ENCODE data around the gene KLRB1.

KLRB1 gene

GRCh38 chr12:9607716-9608115, at the start of gene KLRB1:
KLRB1 (minus strand) TSS chr12:9607916; CDS start chr12:9607839, 77 bp downstream.
- DNase-seq: no peak

GRCh38 chr12:9651265-9651729, 43.6 kb upstream of the KLRB1 start:
- DNase-seq: peak; percentile 81

DNA sequence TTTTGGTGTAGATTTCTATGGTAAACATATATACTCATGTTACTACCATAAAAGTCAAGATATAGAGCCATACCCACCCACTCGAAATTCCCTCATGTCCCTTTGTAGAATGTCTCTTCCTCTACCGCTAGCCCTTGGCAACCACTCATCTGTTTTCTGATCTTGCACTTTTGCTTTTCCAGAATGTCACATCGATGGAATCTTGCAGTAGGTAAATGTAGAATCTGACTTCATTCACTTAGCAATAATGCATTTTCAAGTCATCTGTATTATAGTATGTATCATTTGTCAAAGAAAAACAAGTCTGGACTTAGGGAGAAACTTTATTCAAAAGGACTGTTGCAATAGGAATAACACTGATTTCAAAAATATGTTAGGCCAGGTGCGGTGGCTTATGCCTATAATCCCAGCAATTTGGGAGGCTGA, 42.4 kb upstream of the KLRB1 start:
- DNase-seq: no peak

DNA sequence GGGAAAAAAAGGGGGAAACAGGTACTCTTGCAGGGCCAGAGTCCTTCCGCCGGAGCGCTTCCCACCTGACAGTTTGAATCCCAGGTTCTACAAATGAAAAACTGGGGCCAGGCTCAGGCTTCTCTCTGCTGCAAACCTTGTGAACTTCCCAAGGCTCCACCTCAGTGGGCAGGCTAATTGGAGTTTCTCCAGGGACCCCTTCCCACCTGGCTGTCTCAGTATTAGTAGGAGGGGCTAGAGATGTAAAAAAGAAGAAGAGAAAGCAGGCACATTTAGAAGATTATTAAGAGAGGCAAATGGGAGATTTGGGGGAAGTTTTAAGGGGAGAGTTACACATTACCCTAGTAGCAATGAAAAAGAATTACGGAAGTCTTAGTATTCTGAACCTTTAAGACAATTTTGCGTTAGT, 41.8 kb upstream of the KLRB1 start:
- peak; percentile 57 for DNase-seq

GRCh38 chr12:9648701-9649531, 41.2 kb upstream of the KLRB1 start:
- DNase-seq: peak; percentile 48

DNA sequence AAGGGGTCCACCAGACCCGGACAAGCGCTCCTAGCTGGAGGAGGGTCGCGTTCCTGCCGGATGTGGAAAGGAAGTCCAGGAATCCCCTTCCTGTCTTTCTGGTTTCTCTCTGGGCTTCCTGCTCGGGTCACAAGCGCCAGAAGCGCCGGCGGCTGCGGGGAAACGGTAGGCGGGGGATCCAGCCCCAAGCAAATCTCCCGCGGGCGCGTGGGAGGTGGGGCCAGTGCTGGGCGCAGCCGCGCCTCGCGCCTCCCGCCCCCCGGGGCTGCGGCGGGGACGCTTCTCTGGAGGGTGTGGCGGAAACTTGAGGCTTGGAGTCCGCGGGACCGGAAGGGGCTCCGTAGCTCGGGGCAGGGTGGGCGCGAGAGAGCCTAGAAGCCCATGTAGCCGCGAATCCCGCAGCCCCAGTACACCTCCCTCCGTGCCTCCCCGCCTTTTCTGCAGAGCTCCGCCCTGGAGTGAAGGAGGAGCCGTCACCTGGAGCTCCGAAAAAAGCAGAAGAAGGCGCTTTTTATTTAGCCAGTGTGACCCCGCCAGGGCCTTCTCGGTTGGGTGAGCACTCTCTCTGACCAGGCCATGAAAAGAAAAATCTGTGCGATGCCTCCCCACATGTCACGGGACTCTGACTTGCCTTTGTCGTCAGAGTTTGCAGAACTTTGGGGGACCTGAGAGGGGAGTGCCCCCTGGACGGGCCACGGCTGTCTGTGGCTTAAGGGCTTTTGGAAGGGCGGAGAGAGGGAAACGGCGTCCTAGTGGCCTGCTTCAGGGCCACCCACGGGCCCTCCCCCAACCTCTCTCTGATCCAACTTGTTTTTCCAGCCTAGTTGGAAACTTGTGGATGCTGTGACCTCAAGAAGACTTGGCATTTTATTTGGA, 40.3 kb upstream of the KLRB1 start:
- peak; percentile 95 for DNase-seq

DNA sequence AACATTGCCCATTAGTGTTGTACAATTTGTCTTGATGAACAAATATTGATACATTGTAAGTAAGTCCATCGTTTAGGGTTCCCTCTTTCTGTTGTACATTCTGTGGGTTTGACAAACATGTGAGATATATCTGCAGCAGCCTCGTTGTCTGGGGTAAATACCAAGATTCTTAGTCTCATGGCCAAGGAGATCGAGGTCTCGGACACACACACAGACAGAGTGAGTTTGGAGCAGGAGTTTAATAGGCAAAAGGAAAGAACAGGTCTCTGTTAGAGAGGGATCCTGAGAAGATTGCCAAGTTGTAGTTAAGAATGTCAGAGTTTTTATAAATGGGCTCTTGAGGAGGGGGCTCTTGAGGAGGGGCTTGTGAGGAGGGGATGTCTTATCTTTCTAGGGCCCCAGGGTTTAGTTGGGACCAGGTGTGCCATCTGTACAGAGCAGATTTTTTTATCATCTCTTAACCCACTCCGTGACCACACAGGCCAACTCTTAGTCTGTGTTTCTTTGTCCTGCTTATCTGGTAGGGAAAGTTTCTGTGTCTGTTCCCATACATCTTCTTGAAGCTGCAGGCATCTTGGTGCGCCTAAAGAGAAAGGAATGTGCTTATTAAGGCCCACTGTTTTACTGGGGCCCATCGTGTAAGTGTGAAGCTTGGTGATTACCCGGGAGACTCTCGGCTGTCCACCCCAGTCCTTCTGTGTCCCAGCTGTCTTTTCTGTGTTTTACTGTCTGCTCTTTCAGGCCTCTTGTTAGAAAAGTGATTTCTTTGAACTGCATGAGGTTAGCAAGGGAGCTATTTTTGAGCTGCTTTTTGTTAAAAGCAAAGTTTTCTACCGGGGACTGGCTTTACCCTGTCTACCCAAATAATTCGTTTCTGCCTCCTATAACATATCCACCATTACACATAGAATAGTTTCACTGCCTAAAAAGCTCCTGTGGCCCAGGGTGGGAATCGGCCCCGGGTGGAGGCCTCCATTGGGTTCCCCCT, 39.4 kb upstream of the KLRB1 start:
- no peak for DNase-seq

DNA sequence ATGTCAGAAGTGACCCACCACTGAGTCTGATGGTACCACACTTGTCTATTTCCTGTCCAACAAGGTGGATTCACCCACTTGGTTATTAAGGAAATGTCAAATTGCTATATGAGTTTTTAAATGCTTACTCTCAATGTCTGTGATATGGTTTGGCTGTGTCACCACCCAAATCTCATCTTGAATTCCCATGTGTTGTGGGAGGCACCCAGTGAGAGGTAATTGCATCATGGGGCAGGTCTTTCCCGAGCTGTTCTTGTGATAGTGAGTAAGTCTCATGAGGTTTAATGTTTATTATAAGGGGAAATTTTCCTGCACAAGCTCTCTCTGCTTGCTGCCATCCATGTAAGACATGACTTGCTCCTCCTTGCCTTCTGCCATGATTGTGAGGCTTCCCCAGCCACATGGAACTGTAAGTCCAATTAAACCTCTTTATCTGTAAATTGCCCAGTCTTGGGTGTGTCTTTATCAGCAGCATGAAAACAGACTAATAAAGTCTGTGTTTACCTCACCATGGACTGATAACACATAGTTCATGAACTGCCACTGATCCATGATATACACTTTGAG, 37.4 kb upstream of the KLRB1 start:
- peak; percentile 37 for DNase-seq

DNA sequence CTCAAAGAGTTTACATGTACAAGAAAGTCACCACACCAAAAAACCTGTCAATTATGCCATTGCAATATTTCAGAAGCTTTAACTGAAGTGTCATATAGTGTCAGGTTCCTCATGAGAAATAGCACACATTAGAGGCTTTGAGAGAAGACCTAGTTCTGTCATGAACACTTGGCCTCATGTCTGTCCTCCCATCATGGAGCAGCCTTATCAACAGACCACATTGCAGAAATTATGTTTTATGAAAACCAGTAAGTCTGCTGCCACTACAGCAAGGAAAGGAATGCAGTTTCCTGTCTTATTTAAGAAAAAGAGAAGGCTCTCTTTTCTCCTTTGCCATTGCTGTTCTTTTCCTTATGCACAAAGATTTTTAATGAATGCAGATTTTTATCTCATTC, 35.5 kb upstream of the KLRB1 start:
- no peak for DNase-seq

GRCh38 chr12:9642606-9643265, 35.0 kb upstream of the KLRB1 start:
- no peak for DNase-seq

GRCh38 chr12:9640024-9640423, 32.3 kb upstream of the KLRB1 start:
- DNase-seq: no peak

GRCh38 chr12:9636851-9637206, 29.1 kb upstream of the KLRB1 start:
- DNase-seq: no peak

DNA sequence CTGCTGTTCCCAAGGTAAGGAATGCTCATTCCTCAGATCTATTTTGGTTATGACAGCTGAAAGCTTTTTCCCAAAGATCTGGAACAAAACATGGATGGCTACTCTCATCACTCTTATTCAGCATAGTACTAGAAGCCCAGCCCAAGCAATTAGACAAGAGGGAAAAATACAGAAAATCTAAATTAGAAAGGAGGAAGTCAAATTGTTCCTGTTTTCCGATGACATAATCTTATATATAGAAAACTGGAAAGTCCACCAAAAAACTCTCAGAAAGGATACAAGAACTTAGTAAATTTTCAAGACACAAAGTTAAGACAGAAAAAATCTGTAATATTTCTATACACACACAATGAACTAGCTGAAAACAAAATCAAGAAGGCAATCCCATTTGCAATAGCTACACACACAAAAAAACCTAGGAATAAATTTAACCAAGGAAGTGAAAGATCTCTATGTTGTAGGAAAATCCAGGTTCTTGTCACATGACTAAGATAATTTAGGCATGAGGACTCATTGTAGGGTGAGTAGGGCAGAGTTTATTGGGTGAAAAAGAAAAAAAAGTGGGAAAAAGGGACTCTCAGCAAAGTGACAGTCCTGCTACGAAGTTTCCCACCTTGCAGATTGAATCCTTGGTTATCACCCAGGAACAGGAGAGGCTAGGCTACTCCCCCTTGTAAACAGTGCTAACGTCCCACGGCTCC, 28.6 kb upstream of the KLRB1 start:
- DNase-seq: no peak

DNA sequence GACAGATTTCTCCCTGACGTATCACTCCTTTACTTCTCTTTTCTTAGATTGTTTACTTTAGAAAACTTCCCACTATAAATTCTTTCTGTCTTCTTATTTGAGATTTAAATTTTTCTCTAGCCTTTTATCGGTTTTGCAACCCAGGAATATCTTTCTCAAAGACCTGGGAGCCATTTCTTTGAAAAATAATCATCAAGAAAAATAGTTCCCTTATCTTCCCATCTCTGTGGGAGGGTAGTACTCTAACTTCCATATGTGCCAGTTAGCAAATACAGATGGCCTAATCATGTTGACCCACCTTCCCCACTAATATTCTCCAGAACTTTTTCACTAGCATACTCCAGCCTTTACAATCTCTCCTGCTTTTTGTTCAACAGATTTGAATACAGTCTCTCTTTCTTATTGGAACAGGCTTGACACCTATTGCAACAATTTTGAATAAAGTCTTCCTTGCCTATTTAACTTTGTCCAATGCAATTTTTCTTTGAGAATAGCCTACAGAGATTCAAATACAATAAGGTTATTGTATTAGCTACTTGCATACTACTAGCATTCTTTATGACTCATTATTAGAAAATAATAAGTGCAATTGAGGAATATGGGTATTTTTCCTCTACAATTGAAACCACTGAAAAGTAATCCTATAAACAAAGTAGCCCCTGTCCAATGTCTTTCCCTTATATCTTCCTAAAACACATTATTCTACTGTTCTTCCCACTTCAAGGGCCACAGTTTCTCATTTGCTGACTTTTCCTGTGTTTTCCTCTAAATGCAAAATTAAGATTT, 27.4 kb upstream of the KLRB1 start:
- no peak for DNase-seq

DNA sequence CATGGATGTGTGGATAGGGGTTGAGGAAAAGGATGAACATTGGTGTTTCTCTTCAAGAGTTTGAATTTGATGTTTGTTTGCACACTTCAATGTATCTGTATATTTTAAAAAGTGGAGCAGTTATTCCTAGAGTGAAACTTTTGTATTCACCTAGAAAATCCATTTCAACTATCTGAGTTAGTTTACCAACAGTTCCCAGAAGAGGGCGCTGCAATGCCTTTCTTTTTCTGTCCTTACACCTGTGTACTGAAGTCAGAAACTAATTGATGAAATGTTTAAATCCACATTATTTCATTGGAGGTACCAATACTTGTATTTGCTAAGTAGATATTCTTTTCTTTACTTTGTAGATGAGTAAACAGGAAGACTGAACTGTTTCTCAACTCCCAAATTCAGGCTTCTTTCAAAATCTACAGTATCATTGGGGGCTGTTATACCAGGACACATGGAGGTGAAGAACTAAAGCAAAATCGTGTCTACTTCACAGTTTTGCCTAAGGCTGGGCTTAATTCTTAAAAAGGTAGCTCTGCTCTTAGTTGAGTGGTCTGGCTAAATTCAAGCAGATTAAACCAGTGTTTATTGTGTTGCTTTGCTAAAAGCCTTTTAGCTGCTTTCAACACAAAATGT, 26.6 kb upstream of the KLRB1 start:
- peak; percentile 82 for DNase-seq

GRCh38 chr12:9632766-9633165, 25.1 kb upstream of the KLRB1 start:
- no peak for DNase-seq

DNA sequence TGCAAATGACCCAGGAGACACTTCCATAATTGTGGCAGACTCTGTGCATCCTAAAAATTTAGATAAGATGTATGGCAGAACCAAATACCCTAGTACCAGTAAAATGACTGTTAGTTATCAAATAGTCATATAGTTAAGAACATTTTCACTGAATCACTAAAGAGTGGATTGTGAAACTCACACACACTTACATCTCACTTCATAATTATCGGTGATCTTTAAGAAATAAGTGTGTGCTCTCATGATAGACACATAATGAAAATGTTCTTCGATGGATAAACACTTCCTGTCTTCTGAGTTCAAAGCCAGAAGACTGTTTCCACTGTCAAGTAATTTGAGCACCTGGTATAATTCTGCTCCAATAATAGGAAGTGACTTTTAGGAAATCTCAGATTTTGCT, 19.1 kb upstream of the KLRB1 start:
- no peak for DNase-seq

DNA sequence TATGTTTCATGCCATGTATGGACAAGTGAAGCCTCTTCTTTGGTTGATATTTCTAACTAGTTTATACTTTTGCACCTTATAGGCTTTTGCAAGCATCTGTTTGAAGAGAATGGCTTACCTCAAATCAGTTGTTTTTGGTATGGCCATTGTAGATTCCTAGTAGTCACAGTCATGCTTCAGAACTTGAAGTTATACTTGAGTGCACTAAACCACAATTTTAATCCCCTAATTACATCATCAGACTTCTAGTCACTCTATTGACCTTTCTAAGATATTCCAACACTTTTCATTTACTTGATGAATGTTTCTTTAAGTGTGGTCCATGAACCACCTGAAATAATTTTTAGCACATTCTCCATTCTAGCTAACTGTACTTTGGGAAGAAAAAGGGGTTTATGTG, 18.6 kb upstream of the KLRB1 start:
- no peak for DNase-seq

GRCh38 chr12:9625019-9625418, 17.3 kb upstream of the KLRB1 start:
- DNase-seq: no peak

Data from activated CD4-positive, alpha-beta T cell treated with anti-CD3 and anti-CD28 coated beads, Interleukin-2, Interleukin-6, amounts not matched to agents 100 ng/mL and 50 ng/mL, durations not matched to agents 16 hours and 8 hours (primary cell).